IMR-90 (cell line): ENCODE measurements around the gene CAGE1. TPM values are rescaled to one million over a fixed set of nuclear protein-coding genes. Genes with fewer than 3 reads are reported as not detected.
"Not testable (repeated sequence)": the region's sequence is repeated elsewhere in the genome, so short reads cannot be mapped to it uniquely, and the experiment has no call there.

Experiments used
- ATAC-seq: fragments of 200-7000 bp; cut with Tn5 transposase; 2 replicates; pipeline ENCODE4 v1.9.1; 2020; ENCODE audit warnings: low read depth, mild to moderate bottlenecking, moderate library complexity
- BruUV-seq: library from RNA; stranded (reverse); fragments of 400-500 nt; replicated peaks from 2 replicates; lab custom pipeline; 2021; lab: Mats Ljungman, UMichigan
- CTCF ChIA-PET: fragments of 300-600 bp; formaldehyde crosslinking; extraction: SDS; loops from one replicate; lab custom pipeline; 2021; ENCODE audit warnings: antibody characterized with exemption; lab: Yijun Ruan, JAX
- POLR2A ChIA-PET: fragments of 300-600 bp; sonication (Branson Sonifier 250); formaldehyde crosslinking; loops from one replicate; lab custom pipeline; 2022; ENCODE audit warnings: antibody characterized with exemption; ENCODE audit not compliant: unreplicated experiment; lab: Charles Lee
- DNase-seq: peaks from one replicate; pipeline ENCODE4 v3.0.0; 2013
- H2AFZ ChIP-seq: replicated peaks from 2 replicates; pipeline ENCODE3; 2013; ENCODE audit warnings: low read length, mild to moderate bottlenecking; ENCODE audit not compliant: poor library complexity
- H2AK5ac ChIP-seq: 2 replicates; pipeline ENCODE4 v1.6.1; 2013; ENCODE audit warnings: low read depth, low read length, inconsistent platforms
- H2AK9ac ChIP-seq: replicated peaks from 2 replicates; pipeline ENCODE3; 2013; ENCODE audit warnings: mild to moderate bottlenecking, low read depth, low read length, moderate library complexity; ENCODE audit not compliant: poor library complexity
- H2BK120ac ChIP-seq: 2 replicates; pipeline ENCODE4 v1.6.1; 2013; ENCODE audit warnings: low read depth, low read length, inconsistent platforms
- H2BK15ac ChIP-seq: 3 replicates; pipeline ENCODE4 v1.6.1; 2013; ENCODE audit warnings: low read depth, low read length, inconsistent platforms
- H2BK20ac ChIP-seq: 2 replicates; pipeline ENCODE4 v1.6.1; 2013; ENCODE audit warnings: low read depth, mild to moderate bottlenecking, inconsistent platforms, low read length, moderate library complexity
- H2BK5ac ChIP-seq: 2 replicates; pipeline ENCODE4 v1.6.1; 2013; ENCODE audit warnings: mild to moderate bottlenecking, low read depth, low read length, inconsistent platforms; ENCODE audit not compliant: poor library complexity, severe bottlenecking
- H3K14ac ChIP-seq: replicated peaks from 2 replicates; pipeline ENCODE4 v1.6.1; 2013; ENCODE audit warnings: low read depth, low read length, inconsistent platforms
- H3K18ac ChIP-seq: 2 replicates; pipeline ENCODE4 v1.6.1; 2013; ENCODE audit warnings: low read depth, low read length, control low read depth
- H3K23ac ChIP-seq: 2 replicates; pipeline ENCODE4 v1.6.1; 2013; ENCODE audit warnings: low read depth, low read length, inconsistent platforms
- H3K27ac ChIP-seq: 2 replicates; pipeline ENCODE4 v1.5.1; 2013; ENCODE audit warnings: mild to moderate bottlenecking, control low read depth, low read length; ENCODE audit not compliant: insufficient read depth
- H3K27me3 ChIP-seq: 2 replicates; pipeline ENCODE4 v1.6.1; 2013; ENCODE audit warnings: low read length; ENCODE audit not compliant: control insufficient read depth, insufficient read depth
- H3K36me3 ChIP-seq: 2 replicates; pipeline ENCODE4 v1.6.1; 2013; ENCODE audit warnings: low read length, mixed read lengths; ENCODE audit not compliant: control insufficient read depth, insufficient read depth
- H3K4ac ChIP-seq: 2 replicates; pipeline ENCODE4 v1.6.1; 2013; ENCODE audit warnings: low read depth, low read length, inconsistent platforms
- H3K4me1 ChIP-seq: 2 replicates; pipeline ENCODE4 v1.6.1; 2013; ENCODE audit warnings: low read length, mixed read lengths; ENCODE audit not compliant: control insufficient read depth, insufficient read depth
- H3K4me2 ChIP-seq: 2 replicates; pipeline ENCODE4 v1.6.1; 2013; ENCODE audit warnings: low read depth, mild to moderate bottlenecking, control low read depth, low read length, moderate library complexity
- H3K4me3 ChIP-seq: 2 replicates; pipeline ENCODE4 v1.5.1; 2013; ENCODE audit warnings: low read depth, mild to moderate bottlenecking, control low read depth, low read length, moderate library complexity; ENCODE audit not compliant: insufficient read depth
- H3K56ac ChIP-seq: 2 replicates; pipeline ENCODE4 v1.6.1; 2013; ENCODE audit warnings: low read length, inconsistent platforms; ENCODE audit not compliant: insufficient read depth; ENCODE audit errors: extremely low read depth
- H3K79me1 ChIP-seq, 2 experiments: 2 replicates each; pipeline ENCODE4 v1.6.1; 2013; ENCODE audit warnings: low read length in 2 of 2, inconsistent platforms in 1 of 2, low read depth in 1 of 2
- H3K9ac ChIP-seq: 2 replicates; pipeline ENCODE4 v1.6.1; 2013; ENCODE audit warnings: low read depth, low read length, control low read depth
- H3K9me1 ChIP-seq: 2 replicates; pipeline ENCODE4 v1.6.1; 2013; ENCODE audit warnings: low read length, inconsistent platforms; ENCODE audit not compliant: insufficient read depth
- H3K9me3 ChIP-seq: 2 replicates; pipeline ENCODE4 v1.6.1; 2013; ENCODE audit warnings: low read length; ENCODE audit not compliant: control insufficient read depth, insufficient read depth
- H4K20me1 ChIP-seq: 2 replicates; pipeline ENCODE4 v1.6.1; 2013; ENCODE audit warnings: low read length, inconsistent platforms; ENCODE audit not compliant: insufficient read depth
- H4K5ac ChIP-seq: 2 replicates; pipeline ENCODE4 v1.6.1; 2013; ENCODE audit warnings: mild to moderate bottlenecking, low read depth, low read length, control low read depth
- H4K8ac ChIP-seq, 2 experiments: 2 replicates each; pipeline ENCODE4 v1.6.1; 2013; ENCODE audit warnings: low read depth in 2 of 2, low read length in 2 of 2, control low read depth in 1 of 2, inconsistent platforms in 1 of 2
- H4K91ac ChIP-seq: 2 replicates; pipeline ENCODE4 v1.6.1; 2013; ENCODE audit warnings: low read depth, low read length, inconsistent platforms; ENCODE audit not compliant: insufficient read depth
- WGBS, 2 experiments: methylation state at CpG; one replicate each; pipeline versions ENCODE4 v1.1.5 to v1.1.7; 2013; ENCODE audit warnings: missing lambda C conversion rate in 2 of 2; ENCODE audit not compliant: insufficient read length in 1 of 2; ENCODE audit errors: extremely low coverage in 2 of 2; 5-methylcytosine and 5-hydroxymethylcytosine counted together
- dilution Hi-C: fragments of 300-500 bp; cut with HindIII; formaldehyde crosslinking; loops from one replicate; pipeline ENCODE4 v1.14.3; 2018; ENCODE audit warnings: low sequenced_read_pairs; ENCODE audit not compliant: unreplicated experiment
- in situ Hi-C: fragments of 300-500 bp; cut with MboI; formaldehyde crosslinking; loops from 3 replicates; pipeline ENCODE4 v1.14.3; 2019; ENCODE audit warnings: low sequenced_read_pairs, inconsistent platforms, mixed read lengths
- intact Hi-C: fragments of 100-400 bp; cut with micrococcal nuclease; formaldehyde crosslinking; loops from 2 replicates; pipeline ENCODE4 v1.10.0; 2022
- polyA plus RNA-seq, 3 experiments: library from polyadenylated mRNA; depleted of rRNA; stranded (reverse); fragments of >200 nt; gene quantifications; 2 replicates each; pipeline ENCODE4 v1.2.3, GENCODE V29; 2012; ENCODE audit warnings: low replicate concordance in 1 of 3
- total RNA-seq: library from RNA; depleted of rRNA; stranded (reverse); fragments of >200 nt; gene quantifications from 2 replicates; pipeline ENCODE4 v1.2.3, GENCODE V29; 2012

CAGE1 gene
- total and polyA plus RNA-seq, 2 of the 4 experiments (the other 2 are of a cell fraction), result not detected

- CTCF ChIA-PET, H4K5ac ChIP-seq, H2BK15ac ChIP-seq, H2AFZ ChIP-seq, H2BK120ac ChIP-seq, in situ Hi-C loops, ATAC-seq, H3K27me3 ChIP-seq, H3K56ac ChIP-seq, H2BK5ac ChIP-seq, H2AK5ac ChIP-seq, H3K36me3 ChIP-seq, H3K18ac ChIP-seq, H4K8ac ChIP-seq, H3K9ac ChIP-seq, DNase-seq, BruUV-seq, H3K4me3 ChIP-seq, H3K79me1 ChIP-seq, H3K9me3 ChIP-seq, H4K20me1 ChIP-seq, H3K9me1 ChIP-seq, H3K4me1 ChIP-seq, H4K91ac ChIP-seq, H3K23ac ChIP-seq, H3K14ac ChIP-seq, POLR2A ChIA-PET, H2BK20ac ChIP-seq, H3K4ac ChIP-seq, H3K27ac ChIP-seq, dilution Hi-C loops, H2AK9ac ChIP-seq, intact Hi-C loops, H3K4me2 ChIP-seq: not testable (repeated sequence)
- WGBS, 2 experiments, result 94% methylated on average over 10 of the region's 34 CpGs; no CpG with 5 or more reads in 1 of the 2 experiments
Observed at GRCh38 chr6:7315087-7315947, 74.2 kb downstream of the CAGE1 start.
